K562 (cell line): Measurements from ENCODE around the gene KATNB1. TPM values are rescaled to one million over a fixed set of nuclear protein-coding genes. Genes with fewer than 3 reads are reported as not detected.

Experiments
- ATAC-seq: fragments of 200-7000 bp; cut with Tn5 transposase; 3 replicates; pipeline ENCODE4 v1.9.1; 2020; ENCODE audit warnings: moderate library complexity
- BruUV-seq: library from RNA; stranded (reverse); fragments of 400-500 nt; replicated peaks from 2 replicates; lab custom pipeline; 2021; lab: Mats Ljungman, UMichigan
- CTCF ChIA-PET: fragments of 300-600 bp; formaldehyde crosslinking; extraction: SDS; loops from one replicate; lab custom pipeline; 2021; ENCODE audit warnings: low intra/inter-chr PET ratio; lab: Yijun Ruan, JAX
- POLR2A ChIA-PET: fragments of 300-600, 350-650 bp; sonication (Branson Sonifier 250); formaldehyde crosslinking; extraction: SDS; loops from one replicate; lab custom pipeline; 2021; ENCODE audit warnings: antibody characterized with exemption, inconsistent platforms; lab: Yijun Ruan, JAX
- DNase-seq, 4 experiments: peaks; one replicate each; pipeline versions ENCODE4 v3.0.0 to v3.0.0-alpha.2; 2011 to 2018; ENCODE audit warnings: low spot score in 3 of 4, mixed read lengths in 3 of 4; ENCODE audit errors: extremely low read depth in 1 of 4
- FAIRE-seq: peaks from 2 replicates; lab custom pipeline; 2011; peaks lifted over from hg19 to GRCh38; lab: Jason Lieb, UNC
- H2AFZ ChIP-seq: 2 replicates; pipeline ENCODE4 v1.6.0; 2011; ENCODE audit warnings: low read depth, low read length, control low read depth, inconsistent platforms
- H3K27ac ChIP-seq: fragments of 200-600 bp; 3 replicates; pipeline ENCODE4 v1.8.0; 2011; ENCODE audit warnings: low read depth, mild to moderate bottlenecking, control low read depth, inconsistent platforms, low read length, moderate library complexity, mixed read lengths; ENCODE audit errors: extremely low read depth
- H3K27me3 ChIP-seq, 2 experiments: fragments of 300-600 bp in 1 of 2; 2 replicates in 1 of 2; 3 replicates in 1 of 2; pipeline versions ENCODE4 v1.6.0 to v1.8.0; 2011; ENCODE audit warnings: inconsistent platforms in 2 of 2, low read length in 2 of 2, mild to moderate bottlenecking in 1 of 2, mixed read lengths in 1 of 2, moderate library complexity in 1 of 2; ENCODE audit not compliant: control insufficient read depth in 2 of 2, insufficient read depth in 2 of 2
- H3K36me3 ChIP-seq: fragments of 300-600 bp; 3 replicates; pipeline ENCODE4 v1.8.0; 2011; ENCODE audit warnings: mild to moderate bottlenecking, low read length, inconsistent platforms; ENCODE audit not compliant: control insufficient read depth, insufficient read depth
- H3K4me1 ChIP-seq, 2 experiments: fragments of 200-600 bp in 1 of 2; replicated peaks in 1 of 2; 2 replicates in 1 of 2; 3 replicates in 1 of 2; pipeline versions ENCODE4 v1.5.1 to v1.8.0; 2011; ENCODE audit warnings: inconsistent platforms in 2 of 2, low read length in 2 of 2, mild to moderate bottlenecking in 1 of 2, mixed read lengths in 1 of 2, moderate library complexity in 1 of 2; ENCODE audit not compliant: control insufficient read depth in 2 of 2, insufficient read depth in 2 of 2
- H3K4me2 ChIP-seq: 2 replicates; pipeline ENCODE4 v1.6.1; 2011; ENCODE audit warnings: low read length, control low read depth, inconsistent platforms, mixed read lengths; ENCODE audit not compliant: insufficient read depth
- H3K4me3 ChIP-seq: fragments of 200-600 bp; sonication (generic), shearing (Covaris generic); 2 replicates; pipeline ENCODE4 v1.5.1; 2016; ENCODE audit warnings: control low read depth, inconsistent platforms
- H3K79me2 ChIP-seq: fragments of 200-600 bp; 3 replicates; pipeline ENCODE4 v1.8.0; 2011; ENCODE audit warnings: low read length, inconsistent platforms; ENCODE audit not compliant: control insufficient read depth, insufficient read depth
- H3K9ac ChIP-seq, 2 experiments: 2 replicates each; pipeline versions ENCODE4 v1.6.0 to v1.6.1; 2011; ENCODE audit warnings: low read depth in 2 of 2, low read length in 2 of 2, control low read depth in 1 of 2, inconsistent platforms in 1 of 2, mild to moderate bottlenecking in 1 of 2, mixed read lengths in 1 of 2; ENCODE audit not compliant: insufficient read depth in 1 of 2
- H3K9me1 ChIP-seq: one replicate; pipeline ENCODE4 v1.6.0; 2011; ENCODE audit warnings: inconsistent platforms, mild to moderate bottlenecking, low read length, moderate library complexity; ENCODE audit not compliant: control insufficient read depth, insufficient read depth
- H3K9me3 ChIP-seq: replicated peaks from 2 replicates; pipeline ENCODE4 v1.5.1; 2011; ENCODE audit warnings: low read depth, low read length, inconsistent platforms; ENCODE audit not compliant: control insufficient read depth, insufficient read depth
- H4K20me1 ChIP-seq: replicated peaks from 2 replicates; pipeline ENCODE4 v1.6.1; 2011; ENCODE audit warnings: low read length, inconsistent platforms, mixed read lengths; ENCODE audit not compliant: control insufficient read depth, insufficient read depth
- IFI16 ChIP-seq: fragments of 250-450 bp; sonication (Bioruptor Pico); IDR thresholded peaks from 2 replicates; pipeline ENCODE4 v2.1.2; 2022; ENCODE audit warnings: mild to moderate bottlenecking, inconsistent platforms
- MECOM ChIP-seq: fragments of 250-450 bp; sonication (Bioruptor Pico); IDR thresholded peaks from 2 replicates; pipeline ENCODE4 v1.8.0; 2022; ENCODE audit warnings: inconsistent platforms
- TAF7 ChIP-seq: fragments of 450-650 bp; IDR thresholded peaks from 2 replicates; pipeline ENCODE4 v1.6.1; 2016; ENCODE audit warnings: missing genetic modification characterization, missing compliant biosample characterization
- ZFP36 ChIP-seq: fragments of 150-350 bp; IDR thresholded peaks from 2 replicates; pipeline ENCODE4 v1.6.1; 2018; ENCODE audit warnings: low read length, low read depth; ENCODE audit not compliant: partially characterized antibody
- ZSCAN29 ChIP-seq: fragments of 450-650 bp; IDR thresholded peaks from 2 replicates; pipeline ENCODE4 v1.6.1; 2017
- WGBS: fragments of 100-300 bp; shearing (Covaris generic); methylation state at CpG from one replicate; pipeline ENCODE4 v1.1.6; 2016; ENCODE audit warnings: low coverage, mixed read lengths; ENCODE audit not compliant: insufficient coverage; ENCODE audit errors: missing lambda C conversion rate; 5-methylcytosine and 5-hydroxymethylcytosine counted together
- in situ Hi-C: fragments of 300-500 bp; cut with MboI; formaldehyde crosslinking; loops from 4 replicates; pipeline ENCODE4 v1.15.0; 2018; ENCODE audit warnings: inconsistent platforms, mixed read lengths
- intact Hi-C: fragments of 100-400 bp; cut with micrococcal nuclease; formaldehyde crosslinking; loops from 2 replicates; pipeline ENCODE4 v1.14.2; 2022
- polyA plus RNA-seq, 8 experiments: library from polyadenylated mRNA; depleted of rRNA in 4 of 8; stranded (reverse) in 5 of 8; unstranded in 3 of 8; fragments of >200 nt; fragmentation: Nextera tagmentation in 2 of 8; fragmentation: Illumina TruSeq in 1 of 8; extraction: Ambion mirVana in 2 of 8; extraction: Trizol in 1 of 8; gene quantifications; 2 replicates each; pipeline versions ENCODE4 v1.2.1 to v1.2.3, GENCODE V29; 2011 to 2014; ENCODE audit warnings: inconsistent platforms in 1 of 8, missing spikeins in 1 of 8
- total RNA-seq, 7 experiments: library from RNA; depleted of rRNA in 6 of 7; stranded (reverse); fragments of >200 nt in 6 of 7; fragmentation: Illumina TruSeq in 2 of 7; extraction: Trizol in 2 of 7; gene quantifications; 2 replicates each; pipeline versions ENCODE4 v1.2.1 to v1.2.3, GENCODE V29; 2011 to 2021; ENCODE audit warnings: low replicate concordance in 1 of 7

KATNB1 gene
- total and polyA plus RNA-seq, 9 of the 15 experiments (the other 6 are each of a cell fraction or from before 2014, with no cell fraction given), result 1.2 to 52.6 (median 21.9) TPM

- Histone ChIP-seq H3K9ac (no peak overlapping the region), H3K79me2 (no peaks in the 10 kb centered on the region), H3K9me3 (no peaks in the 10 kb centered on the region), H4K20me1 (no peaks in the 10 kb centered on the region), H3K27me3 (no peaks in the 10 kb centered on the region), H2AFZ (no peak overlapping the region), H3K9me1 (no peaks in the 10 kb centered on the region), H3K4me3 (no peak overlapping the region), H3K36me3 (peaks cover 37% of the 10 kb centered on the region; the same call in 2 of the 3 replicates), H3K4me1 (peaks cover 0 to 13% of the 10 kb centered on the region in 2 experiments; a peak in 1 of 5 replicates), H3K27ac (no peak overlapping the region), H3K4me2 (no peak overlapping the region)
- in situ Hi-C loops, result loop anchor here (10.0 kb wide), 1 partner anchor 255 kb away; the partner anchor contains the start of genes USB1 and ZNF319
- FAIRE-seq (no peak), ATAC-seq (no peak), DNase-seq (no peak)
- POLR2A ChIA-PET, result no interaction called here
- BruUV-seq, result no TSS peak
- peak; percentile 94 for TF ChIP-seq ZFP36
- no peak for TF ChIP-seq TAF7 (tag)
- intact Hi-C loops, result no loop called here
- CTCF ChIA-PET, result no interaction called here
- WGBS, result 69% methylated on average over 5 of the region's 5 CpGs
Measured at GRCh38 chr16:57749856-57750452, 14.4 kb downstream of the KATNB1 start.

DNA sequence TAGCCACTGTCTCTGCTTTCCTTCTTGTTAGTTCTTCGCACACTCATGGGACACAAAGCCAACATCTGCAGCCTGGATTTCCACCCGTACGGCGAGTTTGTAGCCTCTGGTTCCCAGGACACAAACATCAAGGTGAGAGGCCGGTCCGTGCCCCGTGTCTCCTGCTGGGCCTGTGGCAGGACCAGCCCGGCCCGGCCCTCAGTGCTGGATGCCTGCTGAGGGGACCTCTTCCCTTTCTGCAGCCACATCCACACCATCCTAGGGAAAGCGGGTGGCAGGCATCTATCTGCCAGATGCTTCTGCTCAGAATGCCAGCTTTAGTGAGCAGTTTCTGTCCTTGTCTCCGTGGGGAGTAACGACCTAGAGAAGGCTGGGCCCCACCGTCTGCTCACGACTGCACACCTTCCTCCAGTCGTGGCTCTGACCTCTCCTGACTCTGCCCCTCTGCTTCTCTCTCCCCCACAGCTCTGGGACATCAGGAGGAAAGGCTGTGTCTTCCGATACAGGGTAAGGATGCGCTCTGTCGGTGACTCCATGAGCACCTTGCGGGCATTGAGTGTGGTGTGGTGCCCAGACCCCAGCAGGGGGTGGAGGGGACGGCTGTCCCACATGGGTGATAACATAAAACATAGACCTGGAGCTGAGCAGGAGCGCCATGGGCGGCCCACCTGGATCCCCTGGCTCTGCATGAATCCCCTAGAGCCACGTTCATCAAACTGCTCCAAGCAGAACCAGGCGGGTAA is 15.4 kb downstream of the KATNB1 start:
- Histone ChIP-seq H3K9me1 (no peaks in the 10 kb centered on the region), H3K9ac (peak overlapping the region in 1 of 2 experiments; percentile 52; a peak in 2 of 4 replicates), H3K36me3 (peaks cover 47% of the 10 kb centered on the region; the same call in 2 of the 3 replicates), H4K20me1 (no peaks in the 10 kb centered on the region; the same call in 1 of the 2 replicates), H3K4me1 (peaks cover 0 to 18% of the 10 kb centered on the region in 2 experiments; a peak in 1 of 5 replicates), H3K9me3 (no peaks in the 10 kb centered on the region), H2AFZ (no peak overlapping the region), H3K4me2 (no peak overlapping the region), H3K4me3 (no peak overlapping the region), H3K79me2 (no peaks in the 10 kb centered on the region), H3K27me3 (no peaks in the 10 kb centered on the region), H3K27ac (no peak overlapping the region)
- no TSS peak for BruUV-seq
- intact Hi-C loops, result no loop called here
- CTCF ChIA-PET, result no interaction called here
- WGBS, result 79% methylated on average over 22 of the region's 24 CpGs
- ATAC-seq (no peak), DNase-seq (no peak), FAIRE-seq (no peak)
- in situ Hi-C loops, result loop anchor here (10.0 kb wide), 1 partner anchor 254 kb away; the partner anchor contains the start of genes USB1 and ZNF319
- TF ChIP-seq IFI16 (CRISPR knock-in tag) (no peak), MECOM (CRISPR knock-in tag) (no peak), ZSCAN29 (no peak)
- POLR2A ChIA-PET, result interaction anchor here (0.5 to 1.0 kb wide), 3 partner anchors 9 to 161 kb away, joined by 3 read pairs; no protein-coding TSS in a partner anchor
